IMR-90 (cell line): ENCODE results near the gene HCK. TPM values are rescaled to one million over a fixed set of nuclear protein-coding genes. Genes with fewer than 3 reads are reported as not detected.

Experiments used
- ATAC-seq: fragments of 200-7000 bp; cut with Tn5 transposase; 2 replicates; pipeline ENCODE4 v1.9.1; 2020; ENCODE audit warnings: low read depth, mild to moderate bottlenecking, moderate library complexity
- BruUV-seq: library from RNA; stranded (reverse); fragments of 400-500 nt; replicated peaks from 2 replicates; lab custom pipeline; 2021; lab: Mats Ljungman, UMichigan
- CTCF ChIA-PET: fragments of 300-600 bp; formaldehyde crosslinking; extraction: SDS; loops from one replicate; lab custom pipeline; 2021; ENCODE audit warnings: antibody characterized with exemption; lab: Yijun Ruan, JAX
- POLR2A ChIA-PET: fragments of 300-600 bp; sonication (Branson Sonifier 250); formaldehyde crosslinking; loops from one replicate; lab custom pipeline; 2022; ENCODE audit warnings: antibody characterized with exemption; ENCODE audit not compliant: unreplicated experiment; lab: Charles Lee
- DNase-seq: peaks from one replicate; pipeline ENCODE4 v3.0.0; 2013
- H2AFZ ChIP-seq: replicated peaks from 2 replicates; pipeline ENCODE3; 2013; ENCODE audit warnings: low read length, mild to moderate bottlenecking; ENCODE audit not compliant: poor library complexity
- H2AK5ac ChIP-seq: 2 replicates; pipeline ENCODE4 v1.6.1; 2013; ENCODE audit warnings: low read depth, low read length, inconsistent platforms
- H2AK9ac ChIP-seq: replicated peaks from 2 replicates; pipeline ENCODE3; 2013; ENCODE audit warnings: mild to moderate bottlenecking, low read depth, low read length, moderate library complexity; ENCODE audit not compliant: poor library complexity
- H2BK120ac ChIP-seq: 2 replicates; pipeline ENCODE4 v1.6.1; 2013; ENCODE audit warnings: low read depth, low read length, inconsistent platforms
- H2BK15ac ChIP-seq: 3 replicates; pipeline ENCODE4 v1.6.1; 2013; ENCODE audit warnings: low read depth, low read length, inconsistent platforms
- H2BK20ac ChIP-seq: 2 replicates; pipeline ENCODE4 v1.6.1; 2013; ENCODE audit warnings: low read depth, mild to moderate bottlenecking, inconsistent platforms, low read length, moderate library complexity
- H2BK5ac ChIP-seq: 2 replicates; pipeline ENCODE4 v1.6.1; 2013; ENCODE audit warnings: mild to moderate bottlenecking, low read depth, low read length, inconsistent platforms; ENCODE audit not compliant: poor library complexity, severe bottlenecking
- H3K14ac ChIP-seq: replicated peaks from 2 replicates; pipeline ENCODE4 v1.6.1; 2013; ENCODE audit warnings: low read depth, low read length, inconsistent platforms
- H3K18ac ChIP-seq: 2 replicates; pipeline ENCODE4 v1.6.1; 2013; ENCODE audit warnings: low read depth, low read length, control low read depth
- H3K23ac ChIP-seq: 2 replicates; pipeline ENCODE4 v1.6.1; 2013; ENCODE audit warnings: low read depth, low read length, inconsistent platforms
- H3K27ac ChIP-seq: 2 replicates; pipeline ENCODE4 v1.5.1; 2013; ENCODE audit warnings: mild to moderate bottlenecking, control low read depth, low read length; ENCODE audit not compliant: insufficient read depth
- H3K27me3 ChIP-seq: 2 replicates; pipeline ENCODE4 v1.6.1; 2013; ENCODE audit warnings: low read length; ENCODE audit not compliant: control insufficient read depth, insufficient read depth
- H3K36me3 ChIP-seq: 2 replicates; pipeline ENCODE4 v1.6.1; 2013; ENCODE audit warnings: low read length, mixed read lengths; ENCODE audit not compliant: control insufficient read depth, insufficient read depth
- H3K4ac ChIP-seq: 2 replicates; pipeline ENCODE4 v1.6.1; 2013; ENCODE audit warnings: low read depth, low read length, inconsistent platforms
- H3K4me1 ChIP-seq: 2 replicates; pipeline ENCODE4 v1.6.1; 2013; ENCODE audit warnings: low read length, mixed read lengths; ENCODE audit not compliant: control insufficient read depth, insufficient read depth
- H3K4me2 ChIP-seq: 2 replicates; pipeline ENCODE4 v1.6.1; 2013; ENCODE audit warnings: low read depth, mild to moderate bottlenecking, control low read depth, low read length, moderate library complexity
- H3K4me3 ChIP-seq: 2 replicates; pipeline ENCODE4 v1.5.1; 2013; ENCODE audit warnings: low read depth, mild to moderate bottlenecking, control low read depth, low read length, moderate library complexity; ENCODE audit not compliant: insufficient read depth
- H3K56ac ChIP-seq: 2 replicates; pipeline ENCODE4 v1.6.1; 2013; ENCODE audit warnings: low read length, inconsistent platforms; ENCODE audit not compliant: insufficient read depth; ENCODE audit errors: extremely low read depth
- H3K79me1 ChIP-seq, 2 experiments: 2 replicates each; pipeline ENCODE4 v1.6.1; 2013; ENCODE audit warnings: low read length in 2 of 2, inconsistent platforms in 1 of 2, low read depth in 1 of 2
- H3K9ac ChIP-seq: 2 replicates; pipeline ENCODE4 v1.6.1; 2013; ENCODE audit warnings: low read depth, low read length, control low read depth
- H3K9me1 ChIP-seq: 2 replicates; pipeline ENCODE4 v1.6.1; 2013; ENCODE audit warnings: low read length, inconsistent platforms; ENCODE audit not compliant: insufficient read depth
- H3K9me3 ChIP-seq: 2 replicates; pipeline ENCODE4 v1.6.1; 2013; ENCODE audit warnings: low read length; ENCODE audit not compliant: control insufficient read depth, insufficient read depth
- H4K20me1 ChIP-seq: 2 replicates; pipeline ENCODE4 v1.6.1; 2013; ENCODE audit warnings: low read length, inconsistent platforms; ENCODE audit not compliant: insufficient read depth
- H4K5ac ChIP-seq: 2 replicates; pipeline ENCODE4 v1.6.1; 2013; ENCODE audit warnings: mild to moderate bottlenecking, low read depth, low read length, control low read depth
- H4K8ac ChIP-seq, 2 experiments: 2 replicates each; pipeline ENCODE4 v1.6.1; 2013; ENCODE audit warnings: low read depth in 2 of 2, low read length in 2 of 2, control low read depth in 1 of 2, inconsistent platforms in 1 of 2
- H4K91ac ChIP-seq: 2 replicates; pipeline ENCODE4 v1.6.1; 2013; ENCODE audit warnings: low read depth, low read length, inconsistent platforms; ENCODE audit not compliant: insufficient read depth
- CEBPB ChIP-seq: IDR thresholded peaks from 2 replicates; pipeline ENCODE4 v1.6.1; 2012; ENCODE audit warnings: low read depth, low read length, improper control_type of control experiment
- ELK1 ChIP-seq: fragments of 150-350 bp; IDR thresholded peaks from 2 replicates; pipeline ENCODE4 v1.6.1; 2016; ENCODE audit warnings: low read depth, mild to moderate bottlenecking, low read length, moderate library complexity, borderline replicate concordance
- MAZ ChIP-seq: IDR thresholded peaks from 2 replicates; pipeline ENCODE4 v1.6.1; 2012; ENCODE audit warnings: low read depth, mild to moderate bottlenecking, low read length, improper control_type of control experiment, moderate library complexity, borderline replicate concordance
- NFE2L2 ChIP-seq: fragments of 150-350 bp; IDR thresholded peaks from 2 replicates; pipeline ENCODE4 v1.6.1; 2016; ENCODE audit warnings: low read depth, mild to moderate bottlenecking, low read length
- POLR2A ChIP-seq: IDR thresholded peaks from 2 replicates; pipeline ENCODE4 v1.6.1; 2012; ENCODE audit warnings: mild to moderate bottlenecking, low read depth, low read length
- RAD21 ChIP-seq: IDR thresholded peaks from 2 replicates; pipeline ENCODE4 v1.6.1; 2012; ENCODE audit warnings: low read length, improper control_type of control experiment
- USF2 ChIP-seq: fragments of 150-350 bp; IDR thresholded peaks from 2 replicates; pipeline ENCODE4 v1.6.1; 2017; ENCODE audit warnings: mild to moderate bottlenecking, antibody characterized with exemption, low read length, low read depth
- WGBS, 2 experiments: methylation state at CpG; one replicate each; pipeline versions ENCODE4 v1.1.5 to v1.1.7; 2013; ENCODE audit warnings: missing lambda C conversion rate in 2 of 2; ENCODE audit not compliant: insufficient read length in 1 of 2; ENCODE audit errors: extremely low coverage in 2 of 2; 5-methylcytosine and 5-hydroxymethylcytosine counted together
- dilution Hi-C: fragments of 300-500 bp; cut with HindIII; formaldehyde crosslinking; loops from one replicate; pipeline ENCODE4 v1.14.3; 2018; ENCODE audit warnings: low sequenced_read_pairs; ENCODE audit not compliant: unreplicated experiment
- in situ Hi-C: fragments of 300-500 bp; cut with MboI; formaldehyde crosslinking; loops from 3 replicates; pipeline ENCODE4 v1.14.3; 2019; ENCODE audit warnings: low sequenced_read_pairs, inconsistent platforms, mixed read lengths
- intact Hi-C: fragments of 100-400 bp; cut with micrococcal nuclease; formaldehyde crosslinking; loops from 2 replicates; pipeline ENCODE4 v1.10.0; 2022
- polyA plus RNA-seq, 3 experiments: library from polyadenylated mRNA; depleted of rRNA; stranded (reverse); fragments of >200 nt; gene quantifications; 2 replicates each; pipeline ENCODE4 v1.2.3, GENCODE V29; 2012; ENCODE audit warnings: low replicate concordance in 1 of 3
- total RNA-seq: library from RNA; depleted of rRNA; stranded (reverse); fragments of >200 nt; gene quantifications from 2 replicates; pipeline ENCODE4 v1.2.3, GENCODE V29; 2012

Gene HCK
- total and polyA plus RNA-seq, 2 of the 4 experiments (the other 2 are of a cell fraction) = not detected

- no peak overlapping the region for H2BK120ac ChIP-seq
- H2BK20ac ChIP-seq = no peak overlapping the region
- no peak overlapping the region for H3K4ac ChIP-seq
- no peak overlapping the region for H2AK5ac ChIP-seq
- no peak overlapping the region for H3K18ac ChIP-seq
- ChIA-PET CTCF (interaction anchor here (1.3 kb wide), 1 partner anchor 9 kb away, joined by 3 read pairs; no protein-coding TSS in a partner anchor), POLR2A (no interaction called here)
- H3K23ac ChIP-seq = no peak overlapping the region
- peaks cover 3% of the 10 kb centered on the region for H3K9me3 ChIP-seq
- dilution Hi-C loops = no loop called here
- in situ Hi-C loops = no loop called here
- no peaks in the 10 kb centered on the region for H3K36me3 ChIP-seq
- H3K27me3 ChIP-seq = peaks cover 54% of the 10 kb centered on the region
- H3K4me1 ChIP-seq = no peaks in the 10 kb centered on the region
- no peak overlapping the region for H2BK5ac ChIP-seq
- no peak overlapping the region for H3K9ac ChIP-seq
- no TSS peak for BruUV-seq
- DNase-seq = no peak
- no peak overlapping the region for H3K56ac ChIP-seq
- H4K5ac ChIP-seq = no peak overlapping the region
- H3K4me3 ChIP-seq = no peak overlapping the region
- WGBS, 2 experiments = 21% methylated on average over 2 of the region's 10 CpGs; no CpG with 5 or more reads in 1 of the 2 experiments
- no peak overlapping the region for H3K4me2 ChIP-seq
- H2AFZ ChIP-seq = no peak overlapping the region
- H4K8ac ChIP-seq = no peak overlapping the region
- no peak overlapping the region for H3K27ac ChIP-seq
- TF ChIP-seq CEBPB = no peak
- TF ChIP-seq ELK1 = no peak
- no peak for TF ChIP-seq POLR2A
- no peak for TF ChIP-seq NFE2L2
- no peak for TF ChIP-seq MAZ
- TF ChIP-seq RAD21 = no peak
- TF ChIP-seq USF2 = no peak
- no peak for ATAC-seq
- intact Hi-C loops = no loop called here
- H3K79me1 ChIP-seq = no peaks in the 10 kb centered on the region
- H4K91ac ChIP-seq = no peak overlapping the region
- no peak overlapping the region for H2BK15ac ChIP-seq
- H2AK9ac ChIP-seq = no peak overlapping the region
- H3K9me1 ChIP-seq = no peaks in the 10 kb centered on the region
- no peaks in the 10 kb centered on the region for H4K20me1 ChIP-seq
- no peak overlapping the region for H3K14ac ChIP-seq
These were observed 11.7 kb upstream of the HCK start for GRCh38 chr20:32040142-32040953.
